Kidney (tissue), 14 donors: Measurements from ENCODE around the gene SYT1. TPM values are rescaled to one million over a fixed set of nuclear protein-coding genes. Genes with fewer than 3 reads are reported as not detected.

Experiments used
- DNase-seq, 5 donors: peaks; one replicate each; pipeline ENCODE4 v3.0.0-alpha.2; 2013 to 2020
- FAIRE-seq: peaks from 2 replicates; lab custom pipeline; 2012; peaks lifted over from hg19 to GRCh38; lab: Jason Lieb, UNC
- H3K27ac ChIP-seq, 2 donors: one replicate each; pipeline ENCODE4 v1.7.0; 2013; ENCODE audit warnings: low read depth in 2 of 2, low read length in 2 of 2, inconsistent platforms in 1 of 2
- H3K27me3 ChIP-seq: one replicate; pipeline ENCODE4 v1.7.1; 2013; ENCODE audit warnings: low read length, inconsistent platforms; ENCODE audit not compliant: control insufficient read depth, insufficient read depth
- H3K36me3 ChIP-seq, 3 donors: one replicate each; pipeline versions ENCODE4 v1.7.0 to v1.7.1; 2013; ENCODE audit warnings: low read length in 3 of 3, control low read depth in 1 of 3, inconsistent platforms in 1 of 3; ENCODE audit not compliant: insufficient read depth in 3 of 3, control insufficient read depth in 2 of 3
- H3K4me1 ChIP-seq, 3 donors: one replicate each; pipeline versions ENCODE4 v1.7.0 to v1.7.1; 2013; ENCODE audit warnings: low read length in 3 of 3, inconsistent platforms in 1 of 3, low read depth in 1 of 3; ENCODE audit not compliant: control insufficient read depth in 2 of 3, insufficient read depth in 2 of 3
- H3K4me3 ChIP-seq, 3 donors: one replicate each; pipeline versions ENCODE4 v1.7.0 to v1.8.1; 2013; ENCODE audit warnings: low read length in 3 of 3, control low read depth in 1 of 3, inconsistent platforms in 1 of 3
- H3K9ac ChIP-seq, 3 donors: one replicate each; pipeline versions ENCODE4 v1.7.0 to v1.7.1; 2013; ENCODE audit warnings: low read length in 3 of 3, control low read depth in 1 of 3, inconsistent platforms in 1 of 3
- H3K9me3 ChIP-seq, 3 donors: one replicate each; pipeline versions ENCODE4 v1.7.0 to v1.7.1; 2013; ENCODE audit warnings: low read length in 3 of 3, control low read depth in 1 of 3, inconsistent platforms in 1 of 3; ENCODE audit not compliant: control insufficient read depth in 2 of 3, insufficient read depth in 1 of 3
- CTCF ChIP-seq: IDR thresholded peaks from 3 replicates; pipeline ENCODE4 v1.5.1; 2012; ENCODE audit warnings: mild to moderate bottlenecking, moderate library complexity, borderline replicate concordance; ENCODE audit not compliant: insufficient read depth; ENCODE audit errors: extremely low read depth
- intact Hi-C: fragments of 100-400 bp; cut with DNase I; formaldehyde crosslinking; loops from one replicate; pipeline ENCODE4 v1.11.1; 2022
- polyA plus RNA-seq: library from polyadenylated mRNA; stranded (reverse); fragments of 350-450 nt; fragmentation: Illumina TruSeq; extraction: RNeasy Lipid Tissue Mini Kit (QIAGEN cat#74804); gene quantifications from one replicate; pipeline ENCODE4 v1.2.3, GENCODE V29; 2014; ENCODE audit warnings: low read depth, low replicate concordance; ENCODE audit not compliant: insufficient read depth
- total RNA-seq: library from RNA; stranded (reverse); fragmentation: NEBNext Ultra II Directional; extraction: Animal tissue kit (Norgen Biotek cat#: 25700); gene quantifications from one replicate; pipeline ENCODE4 v1.2.1, GENCODE V29; 2021
- donor health status: control.
- donor health status: control.
- donor health status: control.
- donor health status: control.
- donor health status: control.
- donor health status: DM: yes; HTN: yes; CAD: no.
- donor health status: Normal renal cell carcinoma (clear cell type).

Gene SYT1
- total and polyA plus RNA-seq, 2 donors from 2014 or later = 0.69 to 1.2 TPM

- H3K9me3 ChIP-seq = no peaks in the 10 kb centered on the region
- no peak overlapping the region for H3K4me3 ChIP-seq
- no peak for FAIRE-seq
- no peak for TF ChIP-seq CTCF
- no peaks in the 10 kb centered on the region for H3K27me3 ChIP-seq
- H3K9ac ChIP-seq = no peak overlapping the region
- intact Hi-C loops = no loop called here
- DNase-seq = no peak
- no peaks in the 10 kb centered on the region for H3K36me3 ChIP-seq
- no peak overlapping the region for H3K27ac ChIP-seq
- H3K4me1 ChIP-seq = no peaks in the 10 kb centered on the region
Observed at GRCh38 chr12:78933014-78933413, 68.4 kb downstream of the SYT1 start.

- Histone ChIP-seq H3K9me3 (no peaks in the 10 kb centered on the region), H3K9ac (no peak overlapping the region), H3K4me3 (no peak overlapping the region), H3K4me1 (no peaks in the 10 kb centered on the region), H3K27me3 (no peaks in the 10 kb centered on the region), H3K27ac (no peak overlapping the region), H3K36me3 (no peaks in the 10 kb centered on the region)
- no peak for DNase-seq
- no peak for FAIRE-seq
- intact Hi-C loops = no loop called here
- no peak for TF ChIP-seq CTCF
Observed at GRCh38 chr12:78938341-78939084, 73.9 kb downstream of the SYT1 start.

- TF ChIP-seq CTCF = no peak
- Histone ChIP-seq H3K27me3 (no peaks in the 10 kb centered on the region), H3K9ac (no peak overlapping the region), H3K27ac (no peak overlapping the region), H3K4me3 (no peak overlapping the region), H3K9me3 (no peaks in the 10 kb centered on the region), H3K4me1 (no peaks in the 10 kb centered on the region), H3K36me3 (no peaks in the 10 kb centered on the region)
- no peak for DNase-seq
- no peak for FAIRE-seq
- intact Hi-C loops = no loop called here
Observed at GRCh38 chr12:78949532-78949931, 85.0 kb downstream of the SYT1 start.
